SK-N-SH treated with all-trans-retinoic acid at 6 μM for 48 hours (cell line): ENCODE measurements around the gene FBXW11.

ENCODE experiments used
- ESRRG ChIP-seq: fragments of 250-450 bp; sonication (Bioruptor Pico); IDR thresholded peaks from 2 replicates; pipeline ENCODE4 v1.6.1; 2021; ENCODE audit warnings: mild to moderate bottlenecking
- GLIS3 ChIP-seq: fragments of 250-450 bp; sonication (Bioruptor Pico); IDR thresholded peaks from 2 replicates; pipeline ENCODE4 v1.5.0; 2020; ENCODE audit warnings: mild to moderate bottlenecking, moderate library complexity
- OSR1 ChIP-seq: fragments of 250-450 bp; sonication (Bioruptor Pico); IDR thresholded peaks from 2 replicates; pipeline ENCODE4 v1.8.0; 2022; ENCODE audit warnings: moderate library complexity, mild to moderate bottlenecking, inconsistent platforms
- TCF4 ChIP-seq: fragments of 250-450 bp; sonication (Bioruptor Pico); IDR thresholded peaks from 2 replicates; pipeline ENCODE4 v1.8.0; 2021; ENCODE audit warnings: mild to moderate bottlenecking, moderate library complexity, borderline replicate concordance
- ZC3H10 ChIP-seq: fragments of 250-450 bp; sonication (Bioruptor Pico); IDR thresholded peaks from 2 replicates; pipeline ENCODE4 v1.5.1; 2021; ENCODE audit warnings: mild to moderate bottlenecking, moderate library complexity
- ZFP3 ChIP-seq: fragments of 250-450 bp; sonication (Bioruptor Pico); IDR thresholded peaks from 2 replicates; pipeline ENCODE4 v1.5.0; 2020; ENCODE audit warnings: mild to moderate bottlenecking, moderate library complexity
- ZFP30 ChIP-seq: fragments of 450-650 bp; formaldehyde crosslinking; IDR thresholded peaks from 2 replicates; pipeline ENCODE4 v1.5.0; 2022; ENCODE audit warnings: mild to moderate bottlenecking, moderate library complexity
- TF ChIP-seq, protein P1 (sequence below): fragments of 250-450 bp; sonication (Bioruptor Pico); IDR thresholded peaks from 2 replicates; pipeline ENCODE4 v1.8.0; 2020; ENCODE audit warnings: mild to moderate bottlenecking, moderate library complexity, borderline replicate concordance
- TF ChIP-seq, protein P2 (sequence below): fragments of 250-450 bp; sonication (Bioruptor Pico); IDR thresholded peaks from 2 replicates; pipeline ENCODE4 v1.5.1; 2020; ENCODE audit warnings: low read depth, mild to moderate bottlenecking, moderate library complexity

- TF ChIP-seq, protein P1, sequence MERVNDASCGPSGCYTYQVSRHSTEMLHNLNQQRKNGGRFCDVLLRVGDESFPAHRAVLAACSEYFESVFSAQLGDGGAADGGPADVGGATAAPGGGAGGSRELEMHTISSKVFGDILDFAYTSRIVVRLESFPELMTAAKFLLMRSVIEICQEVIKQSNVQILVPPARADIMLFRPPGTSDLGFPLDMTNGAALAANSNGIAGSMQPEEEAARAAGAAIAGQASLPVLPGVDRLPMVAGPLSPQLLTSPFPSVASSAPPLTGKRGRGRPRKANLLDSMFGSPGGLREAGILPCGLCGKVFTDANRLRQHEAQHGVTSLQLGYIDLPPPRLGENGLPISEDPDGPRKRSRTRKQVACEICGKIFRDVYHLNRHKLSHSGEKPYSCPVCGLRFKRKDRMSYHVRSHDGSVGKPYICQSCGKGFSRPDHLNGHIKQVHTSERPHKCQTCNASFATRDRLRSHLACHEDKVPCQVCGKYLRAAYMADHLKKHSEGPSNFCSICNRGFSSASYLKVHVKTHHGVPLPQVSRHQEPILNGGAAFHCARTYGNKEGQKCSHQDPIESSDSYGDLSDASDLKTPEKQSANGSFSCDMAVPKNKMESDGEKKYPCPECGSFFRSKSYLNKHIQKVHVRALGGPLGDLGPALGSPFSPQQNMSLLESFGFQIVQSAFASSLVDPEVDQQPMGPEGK (CRISPR knock-in tag), result no peak
- TF ChIP-seq OSR1 (CRISPR knock-in tag), result no peak
- TF ChIP-seq ZFP3 (CRISPR knock-in tag), result no peak
- TF ChIP-seq ZFP30 (CRISPR knock-in tag), result no peak
- TF ChIP-seq ZC3H10, result no peak
- TF ChIP-seq, protein P2, sequence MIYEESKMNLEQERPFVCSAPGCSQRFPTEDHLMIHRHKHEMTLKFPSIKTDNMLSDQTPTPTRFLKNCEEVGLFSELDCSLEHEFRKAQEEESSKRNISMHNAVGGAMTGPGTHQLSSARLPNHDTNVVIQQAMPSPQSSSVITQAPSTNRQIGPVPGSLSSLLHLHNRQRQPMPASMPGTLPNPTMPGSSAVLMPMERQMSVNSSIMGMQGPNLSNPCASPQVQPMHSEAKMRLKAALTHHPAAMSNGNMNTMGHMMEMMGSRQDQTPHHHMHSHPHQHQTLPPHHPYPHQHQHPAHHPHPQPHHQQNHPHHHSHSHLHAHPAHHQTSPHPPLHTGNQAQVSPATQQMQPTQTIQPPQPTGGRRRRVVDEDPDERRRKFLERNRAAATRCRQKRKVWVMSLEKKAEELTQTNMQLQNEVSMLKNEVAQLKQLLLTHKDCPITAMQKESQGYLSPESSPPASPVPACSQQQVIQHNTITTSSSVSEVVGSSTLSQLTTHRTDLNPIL, result no peak
- TF ChIP-seq ESRRG (CRISPR knock-in tag), result no peak
- TF ChIP-seq GLIS3 (CRISPR knock-in tag), result no peak
- no peak for TF ChIP-seq TCF4 (CRISPR knock-in tag)
Observed at GRCh38 chr5:171867786-171868185, 138.7 kb downstream of the FBXW11 start.
